ENCODE results near the gene CNIH4. TPM values are rescaled to one million over a fixed set of nuclear protein-coding genes. Genes with fewer than 3 reads are reported as not detected.

Gene CNIH4
- total and polyA plus RNA-seq, 10 of the 15 experiments (the other 5 are each of a cell fraction or from before 2014, with no cell fraction given), result 23.2 to 173 (median 51.4) TPM

- ChIA-PET SMC1A (ENCODE audit: uncharacterized antibody, unreplicated experiment) (interaction anchor here (0.7 to 1.4 kb wide), 8 partner anchors 48 to 215 kb away, joined by 3 to 10 read pairs (median 4); partner anchors contain the start of gene FBXO28), RAD21 (ENCODE audit: unreplicated experiment) (interaction anchor here (0.6 to 2.0 kb wide), 11 partner anchors 12 to 593 kb away, joined by 3 to 22 read pairs (median 4); partner anchors contain the start of gene FBXO28), POLR2A (interaction anchor here (0.5 to 1.4 kb wide), 5 partner anchors 145 to 550 kb away, joined by 3 to 5 read pairs (median 3); partner anchors contain the start of gene FBXO28), CTCF (interaction anchor here (0.9 to 2.1 kb wide), 4 partner anchors 212 to 278 kb away, joined by 3 to 14 read pairs (median 6); partner anchors contain the start of gene FBXO28)
- FAIRE-seq (no peak), ATAC-seq (no peak), DNase-seq (ENCODE audit: low read depth, low spot score) (no peak)
- Histone ChIP-seq H3K27me3 (replicated peaks in 1 of 2; ENCODE audit: control insufficient read depth in 2 of 2, insufficient read depth in 2 of 2, low read length in 1 of 2) (no peaks in the 10 kb centered on the region), H3K9me3 (replicated peaks; ENCODE audit: control insufficient read depth, insufficient read depth, low read length) (no peaks in the 10 kb centered on the region; the same call in 2 of the 3 replicates), H3K4me1 (ENCODE audit: control insufficient read depth, insufficient read depth, low read length) (peaks cover 7% of the 10 kb centered on the region), H4K20me1 (ENCODE audit: control insufficient read depth, insufficient read depth) (no peaks in the 10 kb centered on the region), H2AFZ (ENCODE audit: control insufficient read depth, low read depth, low read length) (peak overlapping the region; percentile 97), H3K9ac (ENCODE audit: control insufficient read depth, insufficient read depth, low read length) (peak overlapping the region; percentile 97), H3K4me3 (peak overlapping the region; percentile 97), H3K36me3 (ENCODE audit: control insufficient read depth in 2 of 2, insufficient read depth in 2 of 2, low read length in 1 of 2) (no peaks in the 10 kb centered on the region; a peak in 1 of 4 replicates), H3K4me2 (ENCODE audit: control insufficient read depth, insufficient read depth) (peak overlapping the region; percentile 74), H3K27ac (ENCODE audit: control insufficient read depth, insufficient read depth) (peak overlapping the region; percentile 99), H3K79me2 (ENCODE audit: control insufficient read depth, insufficient read depth, low read length) (peaks cover 29% of the 10 kb centered on the region)
- intact Hi-C loops (cut with micrococcal nuclease; ENCODE audit: unreplicated experiment) (no loop called here), in situ Hi-C loops (cut with MboI) (loop anchor here (5.0 to 25.0 kb wide), 3 partner anchors 217 to 1192 kb away; partner anchors contain the start of genes FBXO28 and TLR5)
- TF ChIP-seq RAD51 (IDR thresholded peaks at IDR 0.05) (no peak), CBX3 (IDR thresholded peaks at IDR 0.05; ENCODE audit: borderline replicate concordance, low read depth) (no peak), MEF2A (IDR thresholded peaks at IDR 0.05; ENCODE audit: insufficient read depth, low read depth, low read length) (no peak), ZSCAN29 (IDR thresholded peaks at IDR 0.05) (no peak), CREM (IDR thresholded peaks at IDR 0.05; ENCODE audit: low read depth) (no peak), POLR2A (IDR thresholded peaks at IDR 0.05; ENCODE audit: low read depth, low read length) (no peak), CEBPB (IDR thresholded peaks at IDR 0.05; ENCODE audit: borderline replicate concordance in 1 of 2, low read depth in 2 of 2, low read length in 2 of 2) (no peak), MYC (IDR thresholded peaks at IDR 0.05; ENCODE audit: insufficient read depth, insufficient read length, insufficient replicate concordance, low read length, severe bottlenecking) (no peak), JUNB (IDR thresholded peaks at IDR 0.05) (no peak), HCFC1 (IDR thresholded peaks at IDR 0.05; ENCODE audit: low read length) (no peak), EZH2 (IDR thresholded peaks at IDR 0.05; ENCODE audit: borderline replicate concordance, control insufficient read depth, low read depth, low read length) (no peak), ZNF687 (IDR thresholded peaks at IDR 0.05) (no peak), ATF3 (IDR thresholded peaks at IDR 0.05; ENCODE audit: borderline replicate concordance, extremely low read depth, low read depth, low read length) (no peak), SMC3 (IDR thresholded peaks at IDR 0.05; ENCODE audit: borderline replicate concordance, low read length) (no peak), CBFB (IDR thresholded peaks at IDR 0.05; ENCODE audit: low read depth) (no peak)
- TF ChIP-seq, protein P1, sequence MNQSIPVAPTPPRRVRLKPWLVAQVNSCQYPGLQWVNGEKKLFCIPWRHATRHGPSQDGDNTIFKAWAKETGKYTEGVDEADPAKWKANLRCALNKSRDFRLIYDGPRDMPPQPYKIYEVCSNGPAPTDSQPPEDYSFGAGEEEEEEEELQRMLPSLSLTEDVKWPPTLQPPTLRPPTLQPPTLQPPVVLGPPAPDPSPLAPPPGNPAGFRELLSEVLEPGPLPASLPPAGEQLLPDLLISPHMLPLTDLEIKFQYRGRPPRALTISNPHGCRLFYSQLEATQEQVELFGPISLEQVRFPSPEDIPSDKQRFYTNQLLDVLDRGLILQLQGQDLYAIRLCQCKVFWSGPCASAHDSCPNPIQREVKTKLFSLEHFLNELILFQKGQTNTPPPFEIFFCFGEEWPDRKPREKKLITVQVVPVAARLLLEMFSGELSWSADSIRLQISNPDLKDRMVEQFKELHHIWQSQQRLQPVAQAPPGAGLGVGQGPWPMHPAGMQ (IDR thresholded peaks at IDR 0.05; ENCODE audit: borderline replicate concordance), result no peak
- TF ChIP-seq, protein P2, sequence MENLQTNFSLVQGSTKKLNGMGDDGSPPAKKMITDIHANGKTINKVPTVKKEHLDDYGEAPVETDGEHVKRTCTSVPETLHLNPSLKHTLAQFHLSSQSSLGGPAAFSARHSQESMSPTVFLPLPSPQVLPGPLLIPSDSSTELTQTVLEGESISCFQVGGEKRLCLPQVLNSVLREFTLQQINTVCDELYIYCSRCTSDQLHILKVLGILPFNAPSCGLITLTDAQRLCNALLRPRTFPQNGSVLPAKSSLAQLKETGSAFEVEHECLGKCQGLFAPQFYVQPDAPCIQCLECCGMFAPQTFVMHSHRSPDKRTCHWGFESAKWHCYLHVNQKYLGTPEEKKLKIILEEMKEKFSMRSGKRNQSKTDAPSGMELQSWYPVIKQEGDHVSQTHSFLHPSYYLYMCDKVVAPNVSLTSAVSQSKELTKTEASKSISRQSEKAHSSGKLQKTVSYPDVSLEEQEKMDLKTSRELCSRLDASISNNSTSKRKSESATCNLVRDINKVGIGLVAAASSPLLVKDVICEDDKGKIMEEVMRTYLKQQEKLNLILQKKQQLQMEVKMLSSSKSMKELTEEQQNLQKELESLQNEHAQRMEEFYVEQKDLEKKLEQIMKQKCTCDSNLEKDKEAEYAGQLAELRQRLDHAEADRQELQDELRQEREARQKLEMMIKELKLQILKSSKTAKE (IDR thresholded peaks at IDR 0.05; ENCODE audit: low read depth, poor library complexity, severe bottlenecking), result no peak
- WGBS (ENCODE audit: insufficient coverage, insufficient replicate concordance, low lambda C conversion rate, missing lambda C conversion rate), result under 1% methylated on average over 7 of the region's 7 CpGs
- BruUV-seq (replicated peaks), result no TSS peak
Measured at GRCh38 chr1:224329484-224329841, 27.2 kb upstream of the CNIH4 start.
